ENCODE data around the gene ABHD11. TPM values are rescaled to one million over a fixed set of nuclear protein-coding genes. Genes with fewer than 3 reads are reported as not detected.

The ABHD11 gene
- total RNA-seq, 1 donor from 2014 or later = 33.9 TPM

DNA sequence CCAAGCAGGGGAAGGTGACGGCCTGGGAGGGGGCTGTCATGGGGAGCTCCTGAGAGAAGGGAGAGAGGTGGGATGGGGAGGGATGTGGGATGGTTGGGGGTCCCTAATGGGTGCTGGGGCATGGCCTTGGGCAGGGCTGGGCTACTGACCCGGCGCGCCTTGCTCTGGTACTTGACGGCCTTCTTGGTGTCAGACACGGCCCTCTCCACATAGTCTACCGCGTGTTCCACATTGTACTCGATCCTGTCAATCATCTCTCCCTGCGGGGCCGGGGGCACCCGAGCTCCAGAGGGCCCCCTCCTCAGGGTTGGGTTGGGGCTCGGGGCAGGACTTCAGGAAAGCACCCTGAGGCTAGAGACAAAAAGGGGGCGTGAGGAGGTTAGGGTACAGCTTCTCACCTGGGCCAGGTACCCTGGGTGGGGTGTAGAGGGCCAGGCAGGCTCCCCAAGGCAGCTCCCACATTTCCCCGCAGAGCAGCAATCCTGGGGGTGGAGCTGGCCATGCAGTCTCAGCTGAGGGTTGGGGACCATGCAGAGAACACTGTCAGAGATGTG lies 37.9 kb downstream of the ABHD11 start:
- H3K4me1 Mint-ChIP-seq = no peaks in the 10 kb centered on the region
- no peaks in the 10 kb centered on the region for H3K27me3 Mint-ChIP-seq (ENCODE audit: low read depth)
- DNase-seq (ENCODE audit: low spot score in 2 of 2, unreplicated experiment in 2 of 2) = no peak
- H3K9me3 Mint-ChIP-seq = no peaks in the 10 kb centered on the region
- H3K36me3 Mint-ChIP-seq = peaks cover 29% of the 10 kb centered on the region
- TF ChIP-seq, protein P1, sequence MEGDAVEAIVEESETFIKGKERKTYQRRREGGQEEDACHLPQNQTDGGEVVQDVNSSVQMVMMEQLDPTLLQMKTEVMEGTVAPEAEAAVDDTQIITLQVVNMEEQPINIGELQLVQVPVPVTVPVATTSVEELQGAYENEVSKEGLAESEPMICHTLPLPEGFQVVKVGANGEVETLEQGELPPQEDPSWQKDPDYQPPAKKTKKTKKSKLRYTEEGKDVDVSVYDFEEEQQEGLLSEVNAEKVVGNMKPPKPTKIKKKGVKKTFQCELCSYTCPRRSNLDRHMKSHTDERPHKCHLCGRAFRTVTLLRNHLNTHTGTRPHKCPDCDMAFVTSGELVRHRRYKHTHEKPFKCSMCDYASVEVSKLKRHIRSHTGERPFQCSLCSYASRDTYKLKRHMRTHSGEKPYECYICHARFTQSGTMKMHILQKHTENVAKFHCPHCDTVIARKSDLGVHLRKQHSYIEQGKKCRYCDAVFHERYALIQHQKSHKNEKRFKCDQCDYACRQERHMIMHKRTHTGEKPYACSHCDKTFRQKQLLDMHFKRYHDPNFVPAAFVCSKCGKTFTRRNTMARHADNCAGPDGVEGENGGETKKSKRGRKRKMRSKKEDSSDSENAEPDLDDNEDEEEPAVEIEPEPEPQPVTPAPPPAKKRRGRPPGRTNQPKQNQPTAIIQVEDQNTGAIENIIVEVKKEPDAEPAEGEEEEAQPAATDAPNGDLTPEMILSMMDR (IDR thresholded peaks at IDR 0.05; ENCODE audit: unreplicated experiment) = no peak
- H3K4me3 Mint-ChIP-seq = no peak overlapping the region
- no peak overlapping the region for H3K27ac Mint-ChIP-seq

DNA sequence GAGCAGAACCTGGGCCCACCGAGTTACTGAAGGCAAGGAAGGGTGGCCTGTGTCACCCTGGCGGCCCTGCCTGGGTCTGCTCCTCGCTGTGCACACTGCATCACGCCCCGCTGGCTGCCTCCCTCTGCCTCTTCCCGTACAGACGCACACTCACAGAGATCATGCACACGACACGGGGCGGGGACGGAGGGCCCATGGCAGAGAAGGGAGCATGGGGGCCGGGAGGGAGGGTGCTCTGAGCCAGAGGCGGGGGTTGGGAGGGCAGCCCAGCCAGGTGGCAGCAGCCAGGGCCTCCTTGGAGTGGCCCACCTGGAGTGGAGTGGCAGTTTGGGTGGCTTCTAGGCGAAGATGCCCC lies 38.6 kb downstream of the ABHD11 start:
- Mint-ChIP-seq H3K36me3 (peaks cover 31% of the 10 kb centered on the region), H3K4me1 (no peaks in the 10 kb centered on the region), H3K27me3 (ENCODE audit: low read depth) (no peaks in the 10 kb centered on the region), H3K9me3 (no peaks in the 10 kb centered on the region), H3K4me3 (no peak overlapping the region), H3K27ac (no peak overlapping the region)
- TF ChIP-seq, protein P1 (IDR thresholded peaks at IDR 0.05; ENCODE audit: unreplicated experiment) = no peak
- DNase-seq (ENCODE audit: low spot score in 2 of 2, unreplicated experiment in 2 of 2) = no peak

DNA sequence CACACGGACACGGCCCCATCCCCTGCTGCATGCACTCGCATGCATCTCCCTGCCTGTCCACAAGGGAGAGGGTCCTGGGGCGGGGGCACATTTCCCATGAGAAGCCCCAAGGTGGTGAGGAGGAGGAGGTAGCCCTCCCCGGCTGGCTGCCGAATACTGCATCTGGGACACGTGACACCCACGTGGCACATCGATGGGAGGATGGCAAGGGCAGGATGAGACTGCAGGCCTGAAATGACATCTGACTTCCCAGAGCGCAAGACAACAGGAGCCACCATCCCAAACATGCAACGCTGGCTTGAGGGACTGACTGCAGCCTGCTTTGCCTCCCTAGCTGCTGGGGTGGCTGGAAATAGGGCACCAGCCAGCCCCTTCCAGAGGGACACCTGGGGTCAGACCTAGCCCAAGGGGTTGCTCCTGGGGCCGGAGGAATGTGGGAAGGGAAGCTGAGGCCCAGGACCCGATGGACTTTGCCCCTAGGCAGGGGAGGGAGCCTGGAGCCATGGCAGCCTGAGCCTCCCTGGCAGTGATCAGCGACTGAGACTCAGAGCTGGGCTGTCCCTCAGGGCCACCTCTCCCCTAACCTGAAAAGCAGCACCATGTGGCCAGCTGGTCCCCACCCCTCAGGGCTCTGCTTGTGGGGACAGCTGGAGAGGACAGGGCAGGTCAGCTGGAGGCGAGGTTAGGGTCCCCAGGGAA lies 39.1 kb downstream of the ABHD11 start:
- DNase-seq (ENCODE audit: low spot score in 2 of 2, unreplicated experiment in 2 of 2) = no peak
- Mint-ChIP-seq H3K4me1 (no peaks in the 10 kb centered on the region), H3K27me3 (ENCODE audit: low read depth) (no peaks in the 10 kb centered on the region), H3K27ac (no peak overlapping the region), H3K36me3 (peaks cover 35% of the 10 kb centered on the region), H3K9me3 (no peaks in the 10 kb centered on the region), H3K4me3 (no peak overlapping the region)
- TF ChIP-seq, protein P1 (IDR thresholded peaks at IDR 0.05; ENCODE audit: unreplicated experiment) = no peak

DNA sequence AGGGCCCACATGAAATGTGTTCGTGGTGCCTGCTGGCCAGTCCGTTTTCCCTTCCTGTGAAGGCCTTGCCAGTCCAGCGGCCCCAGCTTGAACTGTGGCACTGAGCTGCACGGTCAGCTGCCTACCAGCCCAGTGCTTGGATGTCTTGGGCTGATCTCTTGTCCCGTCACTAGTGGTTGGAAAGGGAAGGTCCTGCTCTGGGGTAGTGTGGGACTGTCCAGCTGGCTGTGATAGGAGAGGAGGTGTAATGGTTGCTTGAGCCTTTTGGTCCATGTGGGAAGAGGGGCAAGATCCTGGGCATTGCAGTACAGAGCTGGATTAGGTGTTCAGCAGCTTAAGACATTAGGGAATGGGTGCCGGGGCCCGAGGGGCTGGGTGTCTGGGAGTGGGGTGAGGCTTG lies 40.2 kb downstream of the ABHD11 start:
- no peaks in the 10 kb centered on the region for H3K9me3 Mint-ChIP-seq
- DNase-seq (ENCODE audit: low spot score in 2 of 2, unreplicated experiment in 2 of 2) = no peak
- no peak overlapping the region for H3K27ac Mint-ChIP-seq
- TF ChIP-seq, protein P1 (IDR thresholded peaks at IDR 0.05; ENCODE audit: unreplicated experiment) = no peak
- H3K36me3 Mint-ChIP-seq = peaks cover 38% of the 10 kb centered on the region
- H3K4me3 Mint-ChIP-seq = no peak overlapping the region
- H3K27me3 Mint-ChIP-seq (ENCODE audit: low read depth) = no peaks in the 10 kb centered on the region
- H3K4me1 Mint-ChIP-seq = no peaks in the 10 kb centered on the region

DNA sequence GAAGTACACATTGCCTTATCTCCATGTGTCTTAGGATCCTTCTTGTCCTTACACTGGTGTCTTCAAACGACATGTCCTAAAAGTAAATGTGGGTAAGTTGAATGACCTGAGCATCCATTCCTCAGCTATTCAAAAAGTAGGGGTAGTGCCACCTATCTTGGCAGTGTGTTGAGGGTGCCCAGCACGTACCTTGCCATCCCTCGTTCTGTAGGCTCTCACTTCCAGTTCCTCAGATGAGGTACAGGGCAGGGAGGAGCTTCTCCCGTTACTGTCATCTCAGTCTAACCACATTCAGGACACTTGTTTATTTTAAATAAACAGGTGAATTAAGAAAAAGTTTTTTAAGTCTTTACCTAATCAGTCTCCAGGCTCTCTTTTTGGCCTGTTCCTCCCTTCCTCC lies 42.2 kb downstream of the ABHD11 start:
- no peak overlapping the region for H3K27ac Mint-ChIP-seq
- no peaks in the 10 kb centered on the region for H3K9me3 Mint-ChIP-seq
- H3K4me1 Mint-ChIP-seq = no peaks in the 10 kb centered on the region
- H3K4me3 Mint-ChIP-seq = no peak overlapping the region
- no peak for DNase-seq (ENCODE audit: low spot score in 2 of 2, unreplicated experiment in 2 of 2)
- H3K27me3 Mint-ChIP-seq (ENCODE audit: low read depth) = no peaks in the 10 kb centered on the region
- TF ChIP-seq, protein P1 (IDR thresholded peaks at IDR 0.05; ENCODE audit: unreplicated experiment) = no peak
- peaks cover 39% of the 10 kb centered on the region for H3K36me3 Mint-ChIP-seq

Measured in mesothelial cell of epicardium (in vitro differentiated cells).